ENCODE measurements around the gene SRR.
A peak's percentile ranks its signal among the peaks of the same experiment; 100 is the strongest.

SRR gene

GRCh38 chr17:2289878-2290478 lies 13.8 kb upstream of the SRR start:
- no peak for DNase-seq (ENCODE audit: low read depth, low spot score)

- no peak for DNase-seq (ENCODE audit: low read depth, low spot score)
These were observed 11.7 kb upstream of the SRR start for GRCh38 chr17:2292100-2292499.

- DNase-seq (ENCODE audit: low read depth, low spot score): no peak
These were observed 8.2 kb upstream of the SRR start for GRCh38 chr17:2295575-2295974.

GRCh38 chr17:2297023-2297422 lies 6.7 kb upstream of the SRR start:
- no peak for DNase-seq (ENCODE audit: low read depth, low spot score)

GRCh38 chr17:2299136-2299535 lies 4.6 kb upstream of the SRR start:
- no peak for DNase-seq (ENCODE audit: low read depth, low spot score)

GRCh38 chr17:2299756-2300155 lies 4.0 kb upstream of the SRR start:
- no peak for DNase-seq (ENCODE audit: low read depth, low spot score)

GRCh38 chr17:2302778-2303203 lies 959 bp upstream of the SRR start:
- DNase-seq (ENCODE audit: low read depth, low spot score): no peak

- DNase-seq (ENCODE audit: low read depth, low spot score): no peak
These were observed 1.2 kb downstream of the SRR start for GRCh38 chr17:2304931-2305330.

- DNase-seq (ENCODE audit: low read depth, low spot score): no peak
These were observed 5.8 kb downstream of the SRR start for GRCh38 chr17:2309338-2310154.

GRCh38 chr17:2312736-2313135 lies 9.0 kb downstream of the SRR start:
- no peak for DNase-seq (ENCODE audit: low read depth, low spot score)

GRCh38 chr17:2316916-2317205 lies 13.1 kb downstream of the SRR start:
- DNase-seq (ENCODE audit: low read depth, low spot score): peak; percentile 30

- no peak for DNase-seq (ENCODE audit: low read depth, low spot score)
These were observed 14.0 kb downstream of the SRR start for GRCh38 chr17:2317796-2318195.

- no peak for DNase-seq (ENCODE audit: low read depth, low spot score)
These were observed 15.3 kb downstream of the SRR start for GRCh38 chr17:2319051-2319450.

GRCh38 chr17:2321399-2321798 lies 17.6 kb downstream of the SRR start:
- no peak for DNase-seq (ENCODE audit: low read depth, low spot score)

- DNase-seq (ENCODE audit: low read depth, low spot score): no peak
These were observed 20.0 kb downstream of the SRR start for GRCh38 chr17:2323629-2324314.

- DNase-seq (ENCODE audit: low read depth, low spot score): no peak
These were observed 27.6 kb downstream of the SRR start for GRCh38 chr17:2331303-2331702.

- DNase-seq (ENCODE audit: low read depth, low spot score): peak; percentile 27
These were observed 32.0 kb downstream of the SRR start for GRCh38 chr17:2335726-2336214.

- peak; percentile 93 for DNase-seq (ENCODE audit: low read depth, low spot score)
These were observed 32.6 kb downstream of the SRR start, which contains the start of gene TSR1 for GRCh38 chr17:2336215-2336851. TSR1 (minus strand) TSS chr17:2336457; CDS start chr17:2336427, 30 bp downstream.

- peak; percentile 47 for DNase-seq (ENCODE audit: low read depth, low spot score)
These were observed 33.2 kb downstream of the SRR start, which contains the start of gene SGSM2 for GRCh38 chr17:2336852-2337543. SGSM2 (plus strand) TSS chr17:2337501; CDS start chr17:2337689, 188 bp downstream.

GRCh38 chr17:2337544-2338314 lies 34.0 kb downstream of the SRR start:
- peak; percentile 30 for DNase-seq (ENCODE audit: low read depth, low spot score)

GRCh38 chr17:2338315-2338657 lies 34.5 kb downstream of the SRR start:
- peak; percentile 47 for DNase-seq (ENCODE audit: low read depth, low spot score)

All from ELF-1 (cell line).